Measurements from ENCODE around the gene RIC8A. TPM values are rescaled to one million over a fixed set of nuclear protein-coding genes. Genes with fewer than 3 reads are reported as not detected.

Gene RIC8A
- total and polyA plus RNA-seq, 10 of the 15 experiments (the other 5 are each of a cell fraction or from before 2014, with no cell fraction given): 10.4 to 157 (median 81.4) TPM

- H3K36me3 ChIP-seq (ENCODE audit: control insufficient read depth in 2 of 2, insufficient read depth in 2 of 2, low read length in 1 of 2): peaks cover 0 to 3% of the 10 kb centered on the region in 2 experiments; a peak in 2 of 4 replicates
- no peak overlapping the region for H3K27ac ChIP-seq (ENCODE audit: control insufficient read depth, insufficient read depth)
- H3K4me1 ChIP-seq (ENCODE audit: control insufficient read depth, insufficient read depth, low read length): no peaks in the 10 kb centered on the region
- 94% methylated on average over 7 of the region's 7 CpGs for WGBS (ENCODE audit: insufficient coverage, insufficient replicate concordance, low lambda C conversion rate, missing lambda C conversion rate)
- H3K27me3 ChIP-seq (replicated peaks in 1 of 2; ENCODE audit: control insufficient read depth in 2 of 2, insufficient read depth in 2 of 2, low read length in 1 of 2): no peaks in the 10 kb centered on the region
- no peaks in the 10 kb centered on the region for H4K20me1 ChIP-seq (ENCODE audit: control insufficient read depth, insufficient read depth)
- FAIRE-seq (no peak), DNase-seq (ENCODE audit: low read depth, low spot score) (no peak), ATAC-seq (no peak)
- no peak overlapping the region for H3K4me3 ChIP-seq
- H3K4me2 ChIP-seq (ENCODE audit: control insufficient read depth, insufficient read depth): no peak overlapping the region
- TF ChIP-seq USF1 (IDR thresholded peaks at IDR 0.05; ENCODE audit: borderline replicate concordance, extremely low read length, insufficient read depth, low read depth, low read length): no peak
- TF ChIP-seq HDAC2 (IDR thresholded peaks at IDR 0.05): no peak
- TF ChIP-seq NR2F1 (conservative IDR thresholded peaks at IDR 0.05): no peak
- TF ChIP-seq TAF1 (IDR thresholded peaks at IDR 0.05; ENCODE audit: borderline replicate concordance, low read depth, low read length): no peak
- no peak for TF ChIP-seq E2F8 (IDR thresholded peaks at IDR 0.05; ENCODE audit: low read depth, partially characterized antibody)
- no peak for TF ChIP-seq NR2C1 (IDR thresholded peaks at IDR 0.05)
- no peak for TF ChIP-seq MYC (IDR thresholded peaks at IDR 0.05; ENCODE audit: insufficient read depth, insufficient read length, insufficient replicate concordance, low read length, severe bottlenecking)
- no peak for TF ChIP-seq SIN3A (IDR thresholded peaks at IDR 0.05; ENCODE audit: low read depth, low read length)
- TF ChIP-seq RELB (IDR thresholded peaks at IDR 0.05; ENCODE audit: low read depth): no peak
- no peak for TF ChIP-seq ESRRA (IDR thresholded peaks at IDR 0.05; ENCODE audit: low read length)
- TF ChIP-seq JUND (IDR thresholded peaks at IDR 0.05; ENCODE audit: low read depth, low read length): no peak
- TF ChIP-seq PKNOX1 (IDR thresholded peaks at IDR 0.05): no peak
- TF ChIP-seq MEF2A (IDR thresholded peaks at IDR 0.05; ENCODE audit: insufficient read depth, low read depth, low read length): no peak
- no peak for TF ChIP-seq MYB (IDR thresholded peaks at IDR 0.05; ENCODE audit: borderline replicate concordance, low read depth, low read length)
- TF ChIP-seq CREB1 (IDR thresholded peaks at IDR 0.05; ENCODE audit: low read depth): no peak
- TF ChIP-seq POLR2AphosphoS2 (IDR thresholded peaks at IDR 0.05; ENCODE audit: low read depth, low read length): no peak
- no peak for TF ChIP-seq MAX (IDR thresholded peaks at IDR 0.05; ENCODE audit: low read depth, low read length)
- no TSS peak for BruUV-seq (replicated peaks)
- ChIA-PET RAD21 (ENCODE audit: unreplicated experiment) (no interaction called here), SMC1A (ENCODE audit: uncharacterized antibody, unreplicated experiment) (interaction anchor here (1.2 kb wide), 1 partner anchor 29 kb away, joined by 3 read pairs; no protein-coding TSS in a partner anchor), CTCF (no interaction called here), POLR2A (no interaction called here)
- in situ Hi-C loops (cut with MboI) (no loop called here), intact Hi-C loops (cut with micrococcal nuclease; ENCODE audit: unreplicated experiment) (no loop called here)
- H2AFZ ChIP-seq (ENCODE audit: control insufficient read depth, low read depth, low read length): no peak overlapping the region
- H3K9ac ChIP-seq (ENCODE audit: control insufficient read depth, insufficient read depth, low read length): no peak overlapping the region
- no peaks in the 10 kb centered on the region for H3K79me2 ChIP-seq (ENCODE audit: control insufficient read depth, insufficient read depth, low read length)
- H3K9me3 ChIP-seq (replicated peaks; ENCODE audit: control insufficient read depth, insufficient read depth, low read length): no peaks in the 10 kb centered on the region
Observed at GRCh38 chr11:221539-221938, 14.0 kb downstream of the RIC8A start.
